A204.1 (cell line): ENCODE results near the gene BAIAP2.
"Not testable (repeated sequence)": the region's sequence is repeated elsewhere in the genome, so short reads cannot be mapped to it uniquely, and the experiment has no call there.

ENCODE experiments used
- FAIRE-seq: peaks from 2 replicates; lab custom pipeline; 2012; peaks lifted over from hg19 to GRCh38; lab: Jason Lieb, UNC

Gene BAIAP2

DNA sequence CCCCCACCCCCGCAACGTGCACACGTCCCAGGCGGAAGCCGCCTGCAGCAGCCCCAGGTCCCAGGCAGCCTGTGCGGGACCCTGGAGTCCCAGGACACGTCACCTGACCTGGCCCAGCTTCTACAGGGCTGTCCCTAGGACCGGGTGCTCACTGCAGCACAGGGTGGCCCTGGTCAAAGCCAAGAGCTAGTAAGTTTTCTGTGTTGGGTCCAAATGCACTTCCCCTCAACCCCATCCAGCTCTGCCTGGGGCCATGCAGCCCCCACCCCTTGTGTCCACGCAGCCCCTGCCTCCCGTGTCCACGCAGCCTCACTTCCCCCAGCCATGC is 108.2 kb downstream of the BAIAP2 start:
- FAIRE-seq, result no peak

GRCh38 chr17:81143717-81144422 is 108.9 kb downstream of the BAIAP2 start:
- FAIRE-seq, result no peak

GRCh38 chr17:81144423-81144781 is 109.5 kb downstream of the BAIAP2 start:
- FAIRE-seq, result no peak

DNA sequence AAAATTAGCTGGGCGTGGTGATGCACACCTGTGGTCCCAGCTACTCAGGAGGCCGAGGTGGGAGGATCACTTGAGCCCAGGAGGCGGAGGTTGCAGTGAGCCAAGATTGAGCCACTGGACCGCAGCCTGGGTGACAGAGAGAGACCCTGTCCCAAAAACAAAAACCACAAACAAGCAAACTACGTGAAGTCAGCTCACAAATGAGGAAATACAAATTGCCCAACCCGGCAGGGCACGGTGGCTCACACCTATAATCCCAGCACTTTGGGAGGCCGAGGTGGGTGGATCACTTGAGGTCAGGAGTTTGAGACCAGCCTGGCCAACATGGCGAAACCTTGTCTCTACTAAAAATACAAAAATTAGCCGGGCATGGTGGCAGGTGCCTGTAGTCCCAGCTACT is 111.3 kb downstream of the BAIAP2 start:
- not testable (repeated sequence) for FAIRE-seq

- FAIRE-seq, result no peak
Observed at GRCh38 chr17:81147701-81148100, 112.8 kb downstream of the BAIAP2 start.

DNA sequence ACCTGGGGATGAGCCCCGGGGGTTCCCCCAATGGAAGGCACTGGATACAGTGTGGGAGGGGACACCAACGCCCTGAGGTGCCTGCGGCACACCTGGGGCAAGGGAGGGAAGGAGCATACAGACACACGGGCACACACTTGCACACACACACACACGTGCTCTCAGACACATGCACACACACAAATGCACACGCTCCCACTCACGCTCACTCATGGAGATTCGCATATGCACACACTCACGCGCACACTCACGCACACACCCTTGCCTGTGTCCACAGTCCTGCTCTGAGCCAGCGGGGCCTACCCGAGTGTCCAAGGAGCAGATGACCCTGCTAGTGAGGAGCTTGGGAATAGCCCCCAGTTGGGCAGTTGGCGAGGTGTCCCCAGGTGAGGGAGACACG is 113.6 kb downstream of the BAIAP2 start:
- no peak for FAIRE-seq

- no peak for FAIRE-seq
Observed at GRCh38 chr17:81148986-81149533, 114.1 kb downstream of the BAIAP2 start.

DNA sequence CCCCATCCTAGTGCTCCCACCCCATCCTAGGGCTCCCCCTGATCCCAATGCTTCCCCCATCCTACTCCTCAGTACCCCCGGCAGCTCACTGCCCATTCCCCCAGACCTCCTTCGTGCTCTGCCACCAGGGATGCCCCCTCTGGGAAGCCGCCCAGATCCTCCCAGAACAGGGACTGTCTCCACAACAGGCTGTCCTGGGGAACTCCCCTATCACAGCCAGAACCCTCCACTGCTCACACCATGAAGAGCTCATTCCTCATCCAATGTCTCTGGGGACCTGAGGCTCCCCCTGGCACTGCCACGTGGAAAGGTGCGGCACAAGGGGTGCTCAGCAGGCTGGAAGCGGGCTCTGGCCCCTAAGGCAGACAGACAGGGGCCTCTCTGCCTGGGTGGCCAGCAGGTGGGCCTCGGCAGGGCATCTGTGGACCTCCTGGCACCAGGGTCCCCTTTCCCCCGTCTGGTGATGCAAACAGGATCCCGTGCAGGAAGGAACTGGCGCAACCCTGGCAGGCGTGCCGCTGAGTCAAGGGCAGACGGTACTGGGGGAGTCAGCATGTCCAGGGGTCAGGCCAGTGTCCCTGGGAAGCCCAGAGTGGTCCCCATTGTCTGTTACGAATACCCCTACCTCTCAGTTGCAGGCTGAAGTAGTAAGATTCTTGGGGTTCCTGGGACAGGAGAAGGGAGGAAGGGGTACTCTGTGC is 115.6 kb downstream of the BAIAP2 start:
- no peak for FAIRE-seq

GRCh38 chr17:81151278-81151677 is 116.3 kb downstream of the BAIAP2 start:
- FAIRE-seq, result no peak

DNA sequence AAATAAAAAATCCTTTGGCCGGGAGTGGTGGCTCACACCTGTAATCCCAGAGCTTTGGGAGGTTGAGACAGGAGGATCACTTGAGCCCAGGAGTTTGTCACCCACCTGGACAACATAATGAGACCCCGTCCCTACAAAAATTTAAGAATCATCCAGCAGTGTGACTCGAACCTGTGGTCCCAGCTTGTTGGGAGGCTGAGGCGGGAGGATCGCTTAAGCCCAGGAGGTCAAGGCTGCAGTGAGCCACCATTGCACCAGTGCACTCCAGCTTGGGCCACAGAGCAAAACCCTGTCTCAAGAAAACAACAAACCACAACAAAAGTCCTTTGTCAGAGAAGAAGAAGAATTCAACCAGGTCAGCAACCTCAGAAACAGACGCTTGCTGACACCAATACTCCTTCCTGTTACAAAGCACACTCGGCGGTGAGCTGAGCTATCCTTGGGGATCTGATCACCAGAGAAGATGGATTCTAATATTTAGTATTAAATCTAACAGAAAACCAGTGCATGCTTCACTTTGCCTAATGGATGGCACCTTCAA is 117.4 kb downstream of the BAIAP2 start:
- FAIRE-seq, result no peak

DNA sequence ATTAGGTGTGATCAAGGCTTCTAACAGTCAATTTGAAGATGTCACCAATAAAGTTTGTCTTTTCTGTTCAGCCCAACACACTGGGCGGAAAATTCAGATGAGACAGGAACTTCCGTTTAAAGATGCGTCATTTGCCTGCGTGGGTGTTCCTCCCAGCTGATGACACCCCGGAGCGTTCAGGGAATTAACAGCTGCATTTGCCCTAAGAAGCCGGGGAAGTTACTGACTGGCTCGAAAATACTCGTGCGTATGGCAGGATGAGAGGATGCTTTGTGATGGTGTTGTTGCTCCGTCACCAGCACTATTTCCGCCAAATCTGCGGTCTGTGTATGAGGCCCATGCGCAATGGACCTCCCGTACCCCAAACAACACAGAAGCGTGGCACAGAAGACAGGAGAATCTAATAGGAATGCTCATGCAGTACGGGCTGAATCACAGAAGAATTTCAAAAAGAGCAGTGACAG is 118.4 kb downstream of the BAIAP2 start:
- no peak for FAIRE-seq

GRCh38 chr17:81154016-81154415 is 119.1 kb downstream of the BAIAP2 start:
- not testable (repeated sequence) for FAIRE-seq

DNA sequence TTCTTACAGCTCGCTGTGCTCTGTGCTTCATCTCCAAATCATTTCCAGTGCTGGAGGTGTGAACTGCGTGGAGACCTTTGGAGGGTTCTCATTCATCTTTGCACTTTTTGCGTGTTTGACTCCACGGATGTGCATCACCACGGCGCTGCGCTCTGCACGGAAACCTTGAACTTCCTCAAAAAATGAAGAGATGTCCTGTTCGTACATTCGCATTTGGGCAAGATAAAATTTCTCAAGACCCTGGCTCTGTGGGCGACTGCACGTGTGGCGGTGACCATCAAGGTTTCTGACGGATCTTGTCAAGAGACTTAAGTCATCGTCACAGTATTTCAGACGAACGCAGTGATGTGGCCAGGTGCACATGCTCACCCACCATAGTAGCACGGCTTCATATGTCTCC is 120.0 kb downstream of the BAIAP2 start:
- no peak for FAIRE-seq

DNA sequence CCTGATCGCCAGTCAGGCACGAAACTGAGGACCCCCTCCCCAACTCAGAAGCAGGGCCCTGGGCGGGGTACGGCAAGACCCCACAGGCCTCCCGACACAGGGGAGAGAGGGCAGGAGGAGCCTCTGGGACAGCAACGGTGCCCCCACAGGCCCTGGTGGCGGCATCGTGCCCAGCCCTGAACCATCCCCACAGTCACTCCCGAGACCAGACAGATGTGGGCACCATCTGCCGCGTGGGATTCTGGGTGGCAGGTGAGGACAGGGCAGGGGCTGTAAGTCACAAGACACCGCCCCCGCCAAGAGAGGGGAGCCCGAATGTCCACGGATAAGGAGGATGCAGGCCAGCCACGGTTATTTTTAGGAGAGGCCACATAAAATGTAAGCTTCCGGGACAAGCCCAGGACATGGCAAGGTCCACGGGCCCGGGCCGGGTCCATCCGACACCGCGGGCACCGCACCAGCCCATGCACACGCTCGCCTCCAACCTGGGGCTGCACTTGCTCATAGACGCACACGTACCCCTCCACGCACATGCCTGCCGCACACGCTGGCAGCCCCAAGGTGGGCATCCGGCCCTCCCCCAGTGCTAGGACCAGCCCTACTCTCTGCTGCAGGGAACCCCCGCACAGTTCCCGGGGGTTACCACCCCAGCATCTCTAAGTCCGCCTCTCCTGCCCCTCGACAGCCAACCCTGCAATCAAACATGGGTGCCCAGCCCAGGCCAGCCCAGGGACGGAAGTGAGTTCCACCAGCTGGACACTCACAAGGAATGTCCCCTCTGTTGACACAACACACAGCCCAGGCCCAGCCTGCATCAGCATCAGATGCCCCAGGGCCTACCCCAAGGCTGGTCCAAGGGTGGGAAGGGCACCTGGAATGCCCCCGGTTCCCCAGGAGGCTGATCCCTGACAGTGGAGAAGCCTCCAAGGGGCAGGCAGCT is 122.2 kb downstream of the BAIAP2 start:
- no peak for FAIRE-seq

GRCh38 chr17:81157848-81158687 is 123.1 kb downstream of the BAIAP2 start:
- FAIRE-seq, result no peak

- FAIRE-seq, result no peak
Observed at GRCh38 chr17:81158688-81159590, 124.0 kb downstream of the BAIAP2 start.

DNA sequence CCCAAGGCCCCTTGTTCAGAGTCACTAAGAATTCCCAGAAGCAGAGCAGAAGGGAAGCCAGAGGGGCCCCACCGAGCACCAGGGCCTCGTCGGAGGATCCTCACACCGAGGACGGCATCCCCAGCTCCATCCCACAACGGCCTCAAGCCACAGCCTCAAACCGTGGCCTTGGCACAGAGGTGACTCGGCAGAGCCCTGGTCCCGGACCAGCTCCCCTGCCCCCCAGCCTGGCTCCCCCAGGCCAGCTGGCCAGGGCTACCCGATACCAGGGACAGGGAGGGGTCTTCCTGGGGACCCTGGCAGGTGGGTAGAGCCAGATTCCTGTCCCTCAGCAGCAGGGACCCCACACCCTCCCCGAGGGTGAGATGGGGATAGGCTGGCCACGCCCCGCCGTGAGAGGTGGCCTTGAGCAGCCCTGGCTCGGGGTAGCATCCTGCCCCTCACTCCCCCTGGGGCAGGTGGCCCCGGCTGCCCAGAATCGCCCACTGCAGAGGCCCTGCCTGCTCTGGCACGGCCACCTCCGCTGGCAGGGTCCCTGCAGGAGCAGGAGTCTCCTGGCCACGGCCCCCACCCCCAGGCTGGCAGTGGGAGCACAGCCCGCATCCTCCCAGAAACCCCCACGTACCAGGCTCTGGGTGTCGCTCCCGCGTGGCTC is 124.8 kb downstream of the BAIAP2 start:
- FAIRE-seq, result no peak

GRCh38 chr17:81160306-81160705 is 125.4 kb downstream of the BAIAP2 start:
- FAIRE-seq, result no peak

DNA sequence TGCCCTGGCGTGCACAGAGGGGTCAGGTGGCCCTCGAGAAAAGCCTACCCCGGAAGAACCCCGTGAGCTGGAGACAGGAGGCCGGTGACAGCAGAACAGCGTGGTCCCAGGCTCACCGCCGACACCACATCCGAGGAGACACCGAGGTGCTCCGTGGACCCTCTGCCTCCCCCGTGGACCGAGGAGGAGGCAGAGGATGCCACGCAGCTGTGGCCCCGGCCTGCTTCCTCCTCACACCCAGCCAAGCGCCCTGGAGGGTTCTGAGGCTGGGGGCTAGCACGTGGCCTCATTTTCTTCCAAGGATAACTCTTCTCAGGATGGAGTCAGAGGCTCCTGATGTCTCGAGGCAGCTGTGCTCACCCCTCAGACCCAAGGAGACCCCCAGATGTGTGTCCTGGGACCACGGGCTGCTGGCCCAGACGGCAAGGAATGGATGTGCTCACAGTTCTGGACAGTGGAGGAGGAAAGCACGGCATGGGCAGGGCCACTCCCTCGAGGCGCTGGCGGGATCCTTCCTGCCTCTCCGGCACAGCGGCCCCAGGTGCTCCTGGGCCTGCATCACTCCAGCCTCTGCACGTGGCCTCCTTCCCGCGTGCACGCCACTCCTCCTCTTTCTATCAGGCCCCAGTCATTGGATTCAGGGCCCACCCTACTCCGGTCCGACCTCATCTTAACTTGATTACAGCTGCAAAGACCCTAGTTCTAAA is 125.9 kb downstream of the BAIAP2 start:
- FAIRE-seq, result no peak
